H9 (cell line): Measurements from ENCODE around the gene ASTN1. TPM values are rescaled to one million over a fixed set of nuclear protein-coding genes. Genes with fewer than 3 reads are reported as not detected.

ENCODE experiments used
- DNase-seq: peaks from one replicate; pipeline ENCODE4 v3.0.0-alpha.2; 2017
- H2AFZ ChIP-seq: one replicate; pipeline ENCODE4 v1.6.1; 2013; ENCODE audit warnings: mild to moderate bottlenecking, low read length, control low read depth, moderate library complexity
- H2AK5ac ChIP-seq: 2 replicates; pipeline ENCODE4 v1.6.1; 2013; ENCODE audit warnings: low read length, control low read depth, mixed read lengths; ENCODE audit not compliant: insufficient read length
- H2BK120ac ChIP-seq: one replicate; pipeline ENCODE4 v1.6.1; 2013; ENCODE audit warnings: low read depth, mild to moderate bottlenecking, low read length, control low read depth, inconsistent platforms; ENCODE audit not compliant: poor library complexity, severe bottlenecking
- H2BK12ac ChIP-seq: 2 replicates; pipeline ENCODE4 v1.6.1; 2013; ENCODE audit warnings: low read length, control low read depth, mixed read lengths, low read depth; ENCODE audit not compliant: insufficient read length
- H2BK15ac ChIP-seq: 2 replicates; pipeline ENCODE4 v1.6.1; 2013; ENCODE audit warnings: low read depth, low read length, control low read depth
- H2BK20ac ChIP-seq: one replicate; pipeline ENCODE4 v1.6.1; 2013; ENCODE audit warnings: low read depth, mild to moderate bottlenecking, low read length, control low read depth, inconsistent platforms; ENCODE audit not compliant: poor library complexity, severe bottlenecking
- H2BK5ac ChIP-seq: 2 replicates; pipeline ENCODE4 v1.6.1; 2013; ENCODE audit warnings: low read length, control low read depth, mixed read lengths; ENCODE audit not compliant: insufficient read length
- H3K14ac ChIP-seq: 2 replicates; pipeline ENCODE4 v1.6.1; 2013; ENCODE audit warnings: low read length, control low read depth; ENCODE audit not compliant: insufficient read depth
- H3K18ac ChIP-seq: 2 replicates; pipeline ENCODE4 v1.6.1; 2013; ENCODE audit warnings: low read depth, mild to moderate bottlenecking, mixed read lengths, low read length, control low read depth; ENCODE audit not compliant: insufficient read length
- H3K23ac ChIP-seq: 2 replicates; pipeline ENCODE4 v1.6.1; 2013; ENCODE audit warnings: low read length, control low read depth, mixed read lengths, low read depth; ENCODE audit not compliant: insufficient read length
- H3K23me2 ChIP-seq: 2 replicates; pipeline ENCODE4 v1.6.1; 2013; ENCODE audit warnings: low read depth, mild to moderate bottlenecking, mixed read lengths, low read length, control low read depth; ENCODE audit not compliant: insufficient read length, poor library complexity, severe bottlenecking
- H3K27ac ChIP-seq: 2 replicates; pipeline ENCODE4 v1.5.1; 2013; ENCODE audit warnings: low read length, control low read depth, mixed read lengths, low read depth; ENCODE audit not compliant: insufficient read length
- H3K27me3 ChIP-seq: 2 replicates; pipeline ENCODE4 v1.6.1; 2013; ENCODE audit warnings: low read length, control low read depth, inconsistent platforms; ENCODE audit not compliant: insufficient read depth
- H3K4ac ChIP-seq: 2 replicates; pipeline ENCODE4 v1.6.1; 2013; ENCODE audit warnings: low read depth, mild to moderate bottlenecking, control low read depth, inconsistent platforms, low read length, moderate library complexity
- H3K4me1 ChIP-seq: 2 replicates; pipeline ENCODE4 v1.6.1; 2013; ENCODE audit warnings: low read length, control low read depth, inconsistent platforms; ENCODE audit not compliant: insufficient read depth
- H3K4me2 ChIP-seq: 2 replicates; pipeline ENCODE4 v1.6.1; 2013; ENCODE audit warnings: low read length, control low read depth, mixed read lengths; ENCODE audit not compliant: insufficient read length, insufficient read depth
- H3K56ac ChIP-seq: 2 replicates; pipeline ENCODE4 v1.6.1; 2013; ENCODE audit warnings: low read depth, mild to moderate bottlenecking, mixed read lengths, low read length, control low read depth; ENCODE audit not compliant: insufficient read length
- H3K79me1 ChIP-seq: 2 replicates; pipeline ENCODE4 v1.6.1; 2013; ENCODE audit warnings: low read depth, mild to moderate bottlenecking, moderate library complexity, low read length, control low read depth, inconsistent platforms; ENCODE audit not compliant: insufficient read depth, poor library complexity, severe bottlenecking
- H3K79me2 ChIP-seq: 2 replicates; pipeline ENCODE4 v1.6.1; 2013; ENCODE audit warnings: low read length, control low read depth, inconsistent platforms; ENCODE audit not compliant: insufficient read depth
- H3K9ac ChIP-seq: 2 replicates; pipeline ENCODE4 v1.6.1; 2013; ENCODE audit warnings: low read length, control low read depth, mixed read lengths; ENCODE audit not compliant: insufficient read length; ENCODE audit errors: extremely low read depth
- H3K9me3 ChIP-seq: one replicate; pipeline ENCODE4 v1.6.1; 2013; ENCODE audit warnings: low read depth, low read length, inconsistent platforms; ENCODE audit not compliant: control insufficient read depth
- H3T11ph ChIP-seq: one replicate; pipeline ENCODE4 v1.6.1; 2013; ENCODE audit warnings: mild to moderate bottlenecking, low read length, control low read depth, inconsistent platforms
- H4K20me1 ChIP-seq: one replicate; pipeline ENCODE4 v1.6.1; 2013; ENCODE audit not compliant: control insufficient read depth, insufficient read length, insufficient read depth
- H4K5ac ChIP-seq: 2 replicates; pipeline ENCODE4 v1.6.1; 2013; ENCODE audit warnings: low read depth, mild to moderate bottlenecking, mixed read lengths, low read length, control low read depth; ENCODE audit not compliant: insufficient read length
- H4K8ac ChIP-seq: replicated peaks from 2 replicates; pipeline ENCODE4 v1.6.1; 2013; ENCODE audit warnings: low read length, control low read depth, mixed read lengths, low read depth; ENCODE audit not compliant: insufficient read length
- H4K91ac ChIP-seq: 2 replicates; pipeline ENCODE4 v1.6.1; 2013; ENCODE audit warnings: low read depth, mild to moderate bottlenecking, moderate library complexity, mixed read lengths, low read length, control low read depth; ENCODE audit not compliant: insufficient read length
- H3K27ac Mint-ChIP-seq, 3 experiments: 2 replicates in 2 of 3; 3 replicates in 1 of 3; pipeline ENCODE4 v1.8.0; 2020 to 2021; ENCODE audit warnings: mixed read lengths in 3 of 3, mild to moderate bottlenecking in 1 of 3, moderate library complexity in 1 of 3
- H3K27me3 Mint-ChIP-seq: 2 replicates; pipeline ENCODE4 v1.8.0; 2021; ENCODE audit warnings: low read depth, mild to moderate bottlenecking, moderate library complexity, mixed read lengths
- H3K36me3 Mint-ChIP-seq, 3 experiments: 2 replicates in 2 of 3; 3 replicates in 1 of 3; pipeline ENCODE4 v1.8.0; 2020 to 2021; ENCODE audit warnings: low read depth in 3 of 3, mixed read lengths in 3 of 3; ENCODE audit not compliant: insufficient read depth in 1 of 3
- H3K4me1 Mint-ChIP-seq, 2 experiments: 2 replicates each; pipeline ENCODE4 v1.8.0; 2020; ENCODE audit warnings: mixed read lengths in 2 of 2
- H3K4me3 Mint-ChIP-seq, 2 experiments: 2 replicates in 1 of 2; 3 replicates in 1 of 2; pipeline ENCODE4 v1.8.0; 2020 to 2021; ENCODE audit warnings: mild to moderate bottlenecking in 2 of 2, mixed read lengths in 2 of 2, moderate library complexity in 1 of 2
- H3K9me3 Mint-ChIP-seq, 2 experiments: 2 replicates in 1 of 2; 3 replicates in 1 of 2; pipeline ENCODE4 v1.8.0; 2020; ENCODE audit warnings: mild to moderate bottlenecking in 2 of 2, mixed read lengths in 2 of 2, moderate library complexity in 1 of 2
- WGBS: extraction: QIAGEN DNeasy Blood & Tissue Kit; methylation state at CpG from one replicate; pipeline ENCODE4 v1.1.7; 2013; ENCODE audit warnings: missing lambda C conversion rate, low lambda C conversion rate, mixed read lengths; ENCODE audit not compliant: insufficient read length; ENCODE audit errors: extremely low coverage; 5-methylcytosine and 5-hydroxymethylcytosine counted together
- total RNA-seq: library from RNA; stranded (reverse); gene quantifications from 2 replicates; pipeline ENCODE4 v1.2.1, GENCODE V29; 2021
- TF ChIP-seq, protein P1 (sequence below): fragments of 200-600 bp; sonication (generic); conservative IDR thresholded peaks from 3 replicates; pipeline ENCODE4 v1.8.0; 2021; ENCODE audit warnings: antibody characterized with exemption, mild to moderate bottlenecking

ASTN1 gene
- total RNA-seq, 1 experiment from 2014 or later, result 0.98 TPM

DNA sequence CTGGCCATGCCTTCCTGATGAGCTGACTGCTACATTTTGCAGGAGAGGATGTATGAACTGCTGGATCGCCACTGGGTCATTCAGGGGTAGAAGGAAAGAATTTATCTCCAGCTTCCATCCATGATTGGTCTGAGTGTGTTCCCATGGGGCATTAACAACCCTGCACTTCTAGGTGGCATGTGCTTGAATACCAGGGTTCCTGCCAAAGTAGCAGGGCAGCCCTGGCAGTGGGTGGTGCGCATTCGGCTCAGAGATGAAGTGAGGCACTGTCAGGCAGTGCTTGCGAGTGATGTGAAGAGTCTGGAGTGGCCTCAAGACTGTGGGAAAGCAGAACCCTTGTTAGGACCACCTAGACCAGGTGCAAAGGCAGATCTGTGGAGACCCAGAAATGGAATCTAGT is 294.9 kb downstream of the ASTN1 start:
- H3K4ac ChIP-seq, result no peak overlapping the region
- no CpG with 5 or more reads among the region's 4 CpGs for WGBS
- H3K56ac ChIP-seq, result no peak overlapping the region
- no peaks in the 10 kb centered on the region for H3K4me1 ChIP-seq
- TF ChIP-seq, protein P1, sequence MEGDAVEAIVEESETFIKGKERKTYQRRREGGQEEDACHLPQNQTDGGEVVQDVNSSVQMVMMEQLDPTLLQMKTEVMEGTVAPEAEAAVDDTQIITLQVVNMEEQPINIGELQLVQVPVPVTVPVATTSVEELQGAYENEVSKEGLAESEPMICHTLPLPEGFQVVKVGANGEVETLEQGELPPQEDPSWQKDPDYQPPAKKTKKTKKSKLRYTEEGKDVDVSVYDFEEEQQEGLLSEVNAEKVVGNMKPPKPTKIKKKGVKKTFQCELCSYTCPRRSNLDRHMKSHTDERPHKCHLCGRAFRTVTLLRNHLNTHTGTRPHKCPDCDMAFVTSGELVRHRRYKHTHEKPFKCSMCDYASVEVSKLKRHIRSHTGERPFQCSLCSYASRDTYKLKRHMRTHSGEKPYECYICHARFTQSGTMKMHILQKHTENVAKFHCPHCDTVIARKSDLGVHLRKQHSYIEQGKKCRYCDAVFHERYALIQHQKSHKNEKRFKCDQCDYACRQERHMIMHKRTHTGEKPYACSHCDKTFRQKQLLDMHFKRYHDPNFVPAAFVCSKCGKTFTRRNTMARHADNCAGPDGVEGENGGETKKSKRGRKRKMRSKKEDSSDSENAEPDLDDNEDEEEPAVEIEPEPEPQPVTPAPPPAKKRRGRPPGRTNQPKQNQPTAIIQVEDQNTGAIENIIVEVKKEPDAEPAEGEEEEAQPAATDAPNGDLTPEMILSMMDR, result no peak
- H3K9ac ChIP-seq, result no peak overlapping the region
- H3T11ph ChIP-seq, result no peak overlapping the region
- H2BK12ac ChIP-seq, result no peak overlapping the region
- H2AK5ac ChIP-seq, result no peak overlapping the region
- no peaks in the 10 kb centered on the region for H3K79me1 ChIP-seq
- H3K36me3 Mint-ChIP-seq, result no peaks in the 10 kb centered on the region; a peak in 1 of 7 replicates
- H3K18ac ChIP-seq, result no peak overlapping the region
- H4K91ac ChIP-seq, result no peak overlapping the region
- no peaks in the 10 kb centered on the region for H3K23me2 ChIP-seq
- H3K14ac ChIP-seq, result no peak overlapping the region
- no peaks in the 10 kb centered on the region for H3K27me3 ChIP-seq
- H3K9me3 Mint-ChIP-seq, result no peaks in the 10 kb centered on the region
- no peak overlapping the region for H4K8ac ChIP-seq
- H3K27ac ChIP-seq, result no peak overlapping the region
- no peak overlapping the region for H2BK120ac ChIP-seq
- no peaks in the 10 kb centered on the region for H4K20me1 ChIP-seq
- no peak overlapping the region for H2BK20ac ChIP-seq
- no peak overlapping the region for H2AFZ ChIP-seq
- no peak overlapping the region for H3K23ac ChIP-seq
- no peaks in the 10 kb centered on the region for H3K27me3 Mint-ChIP-seq
- H2BK15ac ChIP-seq, result no peak overlapping the region
- no peak overlapping the region for H3K4me2 ChIP-seq
- DNase-seq, result no peak
- H2BK5ac ChIP-seq, result no peak overlapping the region
- H3K4me1 Mint-ChIP-seq, result peaks cover 8 to 9% of the 10 kb centered on the region in 2 experiments
- no peaks in the 10 kb centered on the region for H3K79me2 ChIP-seq
- H3K9me3 ChIP-seq, result no peaks in the 10 kb centered on the region
- H3K4me3 Mint-ChIP-seq, result no peak overlapping the region
- H3K27ac Mint-ChIP-seq, result no peak overlapping the region; a peak in 1 of 7 replicates
- no peak overlapping the region for H4K5ac ChIP-seq
